GM12874 (cell line): ENCODE measurements around the gene TCF23.
A peak's percentile ranks its signal among the peaks of the same experiment; 100 is the strongest.

ENCODE experiments used
- CTCF ChIP-seq: IDR thresholded peaks from 2 replicates; pipeline ENCODE4 v1.5.1; 2011; ENCODE audit warnings: low read depth, mild to moderate bottlenecking, control low read depth, low read length, moderate library complexity; ENCODE audit not compliant: insufficient read depth

Gene TCF23

GRCh38 chr2:27133905-27134780, 14.7 kb upstream of the TCF23 start, which contains the start of gene PREB:
Gene PREB, minus strand, starts transcription at chr2:27134636. Its CDS starts 215 bp downstream, at chr2:27134421.
- TF ChIP-seq CTCF = peak; percentile 40

- TF ChIP-seq CTCF = no peak
These were observed 13.9 kb upstream of the TCF23 start for GRCh38 chr2:27134781-27135477.

- no peak for TF ChIP-seq CTCF
These were observed 13.3 kb upstream of the TCF23 start for GRCh38 chr2:27135478-27135955.

GRCh38 chr2:27136751-27137150, 12.1 kb upstream of the TCF23 start:
- no peak for TF ChIP-seq CTCF

- TF ChIP-seq CTCF = no peak
These were observed 11.4 kb upstream of the TCF23 start for GRCh38 chr2:27137322-27137935.

GRCh38 chr2:27138111-27138510, 10.7 kb upstream of the TCF23 start:
- TF ChIP-seq CTCF = no peak

- TF ChIP-seq CTCF = no peak
These were observed 9.5 kb upstream of the TCF23 start, which contains the start of gene PRR30 for GRCh38 chr2:27139310-27139709. Gene PRR30, minus strand, starts transcription at chr2:27139410. Its CDS starts 1,081 bp downstream, at chr2:27138329.
